HCT116 (cell line): ENCODE measurements around the gene FANK1.

Experiments
- CBX3 ChIP-seq: IDR thresholded peaks from 2 replicates; pipeline ENCODE4 v1.6.1; 2012; ENCODE audit warnings: low read depth
- CEBPB ChIP-seq: IDR thresholded peaks from 2 replicates; pipeline ENCODE4 v1.6.1; 2012; ENCODE audit warnings: low read depth
- CTCF ChIP-seq, 3 experiments: fragments of 200-600 bp in 1 of 3; sonication (generic) in 1 of 3; IDR thresholded peaks in 2 of 3; conservative IDR thresholded peaks in 1 of 3; 2 replicates each; pipeline ENCODE4 v1.5.1; 2012 to 2017; ENCODE audit warnings: low read depth in 2 of 3, low read length in 2 of 3, antibody characterized with exemption in 1 of 3, borderline replicate concordance in 1 of 3, control low read depth in 1 of 3, mild to moderate bottlenecking in 1 of 3, mixed read lengths in 1 of 3, mixed run types in 1 of 3, moderate library complexity in 1 of 3; ENCODE audit not compliant: insufficient read depth in 1 of 3
- EGR1 ChIP-seq: IDR thresholded peaks from 2 replicates; pipeline ENCODE4 v1.6.1; 2012; ENCODE audit warnings: low read depth
- ELF1 ChIP-seq: IDR thresholded peaks from 2 replicates; pipeline ENCODE4 v1.6.1; 2012; ENCODE audit warnings: low read depth, borderline replicate concordance
- EZH2 ChIP-seq: fragments of 200-600 bp; sonication (generic); IDR thresholded peaks from 2 replicates; pipeline ENCODE4 v1.6.1; 2017; ENCODE audit warnings: antibody characterized with exemption, mixed run types
- EZH2phosphoT487 ChIP-seq: fragments of 200-600 bp; IDR thresholded peaks from 2 replicates; pipeline ENCODE4 v1.6.1; 2018; ENCODE audit warnings: antibody characterized with exemption, borderline replicate concordance
- JUND ChIP-seq: IDR thresholded peaks from 2 replicates; pipeline ENCODE4 v1.6.1; 2012
- POLR2A ChIP-seq: IDR thresholded peaks from 2 replicates; pipeline ENCODE4 v1.7.0; 2011; ENCODE audit warnings: borderline replicate concordance; ENCODE audit not compliant: insufficient read depth, insufficient read length; ENCODE audit errors: extremely low read depth
- POLR2AphosphoS5 ChIP-seq: IDR thresholded peaks from 2 replicates; pipeline ENCODE4 v1.6.1; 2011; ENCODE audit warnings: mild to moderate bottlenecking, low read depth, low read length, moderate library complexity
- RAD21 ChIP-seq: IDR thresholded peaks from 2 replicates; pipeline ENCODE4 v1.6.1; 2012; ENCODE audit warnings: low read depth, mild to moderate bottlenecking
- TCF7L2 ChIP-seq: IDR thresholded peaks from 2 replicates; pipeline ENCODE4 v1.7.0; 2011; ENCODE audit warnings: borderline replicate concordance, inconsistent platforms; ENCODE audit not compliant: insufficient read depth, insufficient read length; ENCODE audit errors: extremely low read depth
- ZNF274 ChIP-seq: fragments of 200-500 bp; sonication (Bioruptor generic); IDR thresholded peaks from 2 replicates; pipeline ENCODE4 v1.6.1; 2014; ENCODE audit warnings: mild to moderate bottlenecking, low read depth, low read length, inconsistent platforms

DNA sequence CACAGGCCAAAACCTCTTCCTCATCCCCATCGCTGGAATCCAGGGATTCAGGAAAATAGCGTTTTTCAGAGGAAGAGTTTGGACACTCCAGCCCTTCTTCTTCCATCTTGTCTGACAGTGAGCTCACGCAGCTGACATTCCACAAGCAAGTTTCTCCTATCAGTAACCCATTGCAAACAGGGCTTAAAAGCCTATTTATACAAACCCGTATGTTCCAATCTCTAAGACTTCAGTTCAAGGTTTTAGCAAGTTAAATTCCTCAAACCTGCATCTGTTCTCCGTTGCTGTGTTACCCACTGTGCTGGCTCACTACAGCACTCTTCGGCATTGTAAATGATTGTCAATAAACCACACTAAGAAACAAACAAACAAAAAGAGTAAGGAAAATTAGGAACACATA lies 15.6 kb upstream of the FANK1 start:
- no peak for TF ChIP-seq POLR2A
- no peak for TF ChIP-seq EZH2
- TF ChIP-seq CTCF (IDR thresholded peaks at IDR 0.05 in 2 of 3, conservative IDR thresholded peaks at IDR 0.05 in 1 of 3; ENCODE audit: borderline replicate concordance in 1 of 3, insufficient read depth in 1 of 3, low read depth in 2 of 3, low read length in 2 of 3), result no peak
- TF ChIP-seq EGR1, result no peak
- TF ChIP-seq CEBPB, result no peak
- no peak for TF ChIP-seq ZNF274
- TF ChIP-seq RAD21, result no peak
- no peak for TF ChIP-seq CBX3
- TF ChIP-seq POLR2AphosphoS5, result no peak
- TF ChIP-seq JUND, result no peak
- no peak for TF ChIP-seq ELF1
- TF ChIP-seq EZH2phosphoT487, result no peak
- no peak for TF ChIP-seq TCF7L2
